HL-60 (cell line): ENCODE measurements around the gene PKN2.

ENCODE experiments used
- DNase-seq, 2 experiments: peaks; one replicate each; pipeline ENCODE4 v3.0.0-alpha.2; 2010 to 2020; ENCODE audit warnings: low read depth in 1 of 2, low spot score in 1 of 2
- H3K27ac ChIP-seq: fragments of 250-450 bp; sonication (Bioruptor Pico); replicated peaks from 2 replicates; pipeline ENCODE4 v1.5.1; 2020; ENCODE audit warnings: mild to moderate bottlenecking, moderate library complexity
- H3K27me3 ChIP-seq: fragments of 250-450 bp; sonication (Bioruptor Pico); 2 replicates; pipeline ENCODE4 v1.5.1; 2021; ENCODE audit warnings: mild to moderate bottlenecking, moderate library complexity; ENCODE audit not compliant: insufficient read depth, poor library complexity, severe bottlenecking
- H3K4me3 ChIP-seq: replicated peaks from 2 replicates; pipeline ENCODE4 v1.5.1; 2011; ENCODE audit warnings: mild to moderate bottlenecking, control low read depth, low read length; ENCODE audit not compliant: insufficient read depth
- CTCF ChIP-seq: IDR thresholded peaks from one replicate; pipeline ENCODE4 v1.5.1; 2011; ENCODE audit warnings: low read length, control low read depth, inconsistent platforms; ENCODE audit not compliant: insufficient read depth
- GABPA ChIP-seq: IDR thresholded peaks from 2 replicates; pipeline ENCODE4 v1.6.1; 2012; ENCODE audit warnings: low read depth
- POLR2AphosphoS5 ChIP-seq: IDR thresholded peaks from 2 replicates; pipeline ENCODE4 v1.6.1; 2012; ENCODE audit warnings: low read depth
- SPI1 ChIP-seq: IDR thresholded peaks from 2 replicates; pipeline ENCODE4 v1.6.1; 2012; ENCODE audit warnings: low read depth, mild to moderate bottlenecking, borderline replicate concordance
- TF ChIP-seq, protein P1 (sequence below): IDR thresholded peaks from 2 replicates; pipeline ENCODE4 v1.6.1; 2012; ENCODE audit warnings: low read depth; ENCODE audit not compliant: insufficient replicate concordance

PKN2 gene

DNA sequence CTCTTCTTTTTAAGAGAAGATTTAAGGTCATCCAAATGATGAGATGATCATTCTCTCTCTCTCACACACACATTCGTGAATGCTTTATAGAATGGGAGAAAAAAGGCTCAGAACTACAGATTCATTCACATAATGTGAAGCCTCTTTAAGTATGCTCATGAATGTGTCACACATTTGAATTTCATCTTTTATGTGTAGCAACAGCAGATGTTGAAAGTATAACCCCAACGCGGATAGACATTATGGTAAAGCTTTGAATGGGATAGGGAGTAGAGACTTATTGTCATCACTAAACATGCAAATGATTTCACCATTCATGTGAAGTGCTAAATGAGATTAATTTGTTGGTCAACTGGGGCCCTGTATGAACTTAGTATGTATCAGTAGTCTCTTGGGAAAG, 15.7 kb upstream of the PKN2 start:
- no peak for TF ChIP-seq POLR2AphosphoS5
- TF ChIP-seq, protein P1, sequence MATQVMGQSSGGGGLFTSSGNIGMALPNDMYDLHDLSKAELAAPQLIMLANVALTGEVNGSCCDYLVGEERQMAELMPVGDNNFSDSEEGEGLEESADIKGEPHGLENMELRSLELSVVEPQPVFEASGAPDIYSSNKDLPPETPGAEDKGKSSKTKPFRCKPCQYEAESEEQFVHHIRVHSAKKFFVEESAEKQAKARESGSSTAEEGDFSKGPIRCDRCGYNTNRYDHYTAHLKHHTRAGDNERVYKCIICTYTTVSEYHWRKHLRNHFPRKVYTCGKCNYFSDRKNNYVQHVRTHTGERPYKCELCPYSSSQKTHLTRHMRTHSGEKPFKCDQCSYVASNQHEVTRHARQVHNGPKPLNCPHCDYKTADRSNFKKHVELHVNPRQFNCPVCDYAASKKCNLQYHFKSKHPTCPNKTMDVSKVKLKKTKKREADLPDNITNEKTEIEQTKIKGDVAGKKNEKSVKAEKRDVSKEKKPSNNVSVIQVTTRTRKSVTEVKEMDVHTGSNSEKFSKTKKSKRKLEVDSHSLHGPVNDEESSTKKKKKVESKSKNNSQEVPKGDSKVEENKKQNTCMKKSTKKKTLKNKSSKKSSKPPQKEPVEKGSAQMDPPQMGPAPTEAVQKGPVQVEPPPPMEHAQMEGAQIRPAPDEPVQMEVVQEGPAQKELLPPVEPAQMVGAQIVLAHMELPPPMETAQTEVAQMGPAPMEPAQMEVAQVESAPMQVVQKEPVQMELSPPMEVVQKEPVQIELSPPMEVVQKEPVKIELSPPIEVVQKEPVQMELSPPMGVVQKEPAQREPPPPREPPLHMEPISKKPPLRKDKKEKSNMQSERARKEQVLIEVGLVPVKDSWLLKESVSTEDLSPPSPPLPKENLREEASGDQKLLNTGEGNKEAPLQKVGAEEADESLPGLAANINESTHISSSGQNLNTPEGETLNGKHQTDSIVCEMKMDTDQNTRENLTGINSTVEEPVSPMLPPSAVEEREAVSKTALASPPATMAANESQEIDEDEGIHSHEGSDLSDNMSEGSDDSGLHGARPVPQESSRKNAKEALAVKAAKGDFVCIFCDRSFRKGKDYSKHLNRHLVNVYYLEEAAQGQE, result no peak
- no peak for TF ChIP-seq CTCF
- no peak for TF ChIP-seq GABPA
- TF ChIP-seq SPI1, result no peak
- H3K27ac ChIP-seq, result no peak overlapping the region
- no peak overlapping the region for H3K4me3 ChIP-seq
- no peaks in the 10 kb centered on the region for H3K27me3 ChIP-seq
- DNase-seq, result no peak

GRCh38 chr1:88670462-88670861, 13.6 kb upstream of the PKN2 start:
- Histone ChIP-seq H3K27me3 (no peaks in the 10 kb centered on the region), H3K4me3 (no peak overlapping the region), H3K27ac (no peak overlapping the region)
- DNase-seq, result no peak
- TF ChIP-seq POLR2AphosphoS5, result no peak
- no peak for TF ChIP-seq SPI1

DNA sequence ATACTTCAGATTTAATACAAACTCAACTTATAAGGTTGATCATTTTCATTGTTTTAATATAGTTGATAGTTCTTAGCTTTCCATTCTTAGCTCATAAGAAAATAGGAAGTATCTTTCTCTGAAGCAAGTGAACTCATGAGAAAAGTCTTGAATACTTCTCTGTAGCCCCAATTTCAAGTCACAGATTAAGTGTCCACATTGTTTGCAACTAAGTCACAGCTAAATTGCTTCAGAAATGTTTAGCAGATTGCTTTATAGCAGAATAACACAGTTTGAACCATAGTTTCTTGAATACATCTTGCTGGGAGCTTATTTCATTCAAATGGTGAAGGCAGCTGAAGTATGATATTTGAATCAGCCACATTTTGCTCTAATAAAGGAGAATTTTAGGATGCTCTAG, 10.6 kb upstream of the PKN2 start:
- no peak for DNase-seq
- Histone ChIP-seq H3K27ac (no peak overlapping the region), H3K4me3 (no peak overlapping the region), H3K27me3 (no peaks in the 10 kb centered on the region)
- TF ChIP-seq SPI1, result no peak

DNA sequence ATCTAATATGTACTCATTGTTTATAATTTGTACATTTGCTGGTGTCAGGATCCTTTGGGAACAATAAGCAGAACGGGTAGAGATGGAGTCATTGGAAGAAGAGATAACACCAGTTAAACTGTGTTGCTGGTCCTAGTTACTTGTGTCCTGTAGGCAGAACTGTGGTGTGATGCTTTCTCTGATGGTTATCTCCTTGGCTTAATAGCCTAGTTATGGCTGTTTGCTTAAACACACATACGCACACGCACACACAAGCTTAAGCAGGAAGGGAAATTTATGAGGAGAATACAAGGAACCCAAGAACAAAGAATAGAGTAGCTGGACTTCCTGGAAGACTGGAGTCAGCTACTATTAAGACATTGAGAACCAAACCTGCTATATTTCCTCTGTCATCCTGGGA, 5.7 kb upstream of the PKN2 start:
- DNase-seq, result no peak
- H3K4me3 ChIP-seq, result no peak overlapping the region
- no peak for TF ChIP-seq SPI1
- TF ChIP-seq, protein P1, result no peak
- TF ChIP-seq POLR2AphosphoS5, result no peak
- no peak for TF ChIP-seq GABPA
- no peak for TF ChIP-seq CTCF
- no peaks in the 10 kb centered on the region for H3K27me3 ChIP-seq
- H3K27ac ChIP-seq, result no peak overlapping the region

- Histone ChIP-seq H3K4me3 (no peak overlapping the region), H3K27me3 (no peaks in the 10 kb centered on the region), H3K27ac (no peak overlapping the region)
- TF ChIP-seq SPI1 (no peak), GABPA (no peak), POLR2AphosphoS5 (no peak), CTCF (no peak)
- TF ChIP-seq, protein P1, result no peak
- DNase-seq, result no peak
These were observed 3.6 kb upstream of the PKN2 start for GRCh38 chr1:88680471-88680870.
